ENCODE measurements around the gene PCDH15.

- TF ChIP-seq RXRA (IDR thresholded peaks at IDR 0.05; ENCODE audit: insufficient read depth, low read depth, low read length) = no peak
- TF ChIP-seq CHD2 (IDR thresholded peaks at IDR 0.05; ENCODE audit: low read length) = no peak
- no peak for TF ChIP-seq EZH2 (IDR thresholded peaks at IDR 0.05; ENCODE audit: low read depth, low read length, severe bottlenecking)
- TF ChIP-seq ZNF274 (IDR thresholded peaks at IDR 0.05; ENCODE audit: borderline replicate concordance, extremely low read depth, low read length) = no peak
- no peak for TF ChIP-seq CTCF (IDR thresholded peaks at IDR 0.05; ENCODE audit: control extremely low read depth in 1 of 3, insufficient read depth in 1 of 3, low read depth in 1 of 3, low read length in 3 of 3)
Observed at GRCh38 chr10:54665095-54665494, 135.9 kb downstream of the PCDH15 start.
